GM13977 (cell line): Measurements from ENCODE around the gene CCDC182.

Source experiments
- DNase-seq: peaks from one replicate; pipeline ENCODE4 v3.0.0; 2012; ENCODE audit warnings: low spot score
- in situ Hi-C: fragments of 300-500 bp; cut with MboI; formaldehyde crosslinking; loops from one replicate; pipeline ENCODE4 v1.12.0; 2022; ENCODE audit warnings: low sequenced_read_pairs, low pct_unique_long_range_greater_than_20kb, mixed read lengths, inconsistent platforms; ENCODE audit not compliant: unreplicated experiment
- TF ChIP-seq, protein P1 (sequence below): IDR thresholded peaks from 2 replicates; pipeline ENCODE4 v1.5.1; 2012; ENCODE audit warnings: mild to moderate bottlenecking, control low read depth; ENCODE audit not compliant: insufficient read depth; ENCODE audit errors: extremely low read depth, missing control alignments

The CCDC182 gene

DNA sequence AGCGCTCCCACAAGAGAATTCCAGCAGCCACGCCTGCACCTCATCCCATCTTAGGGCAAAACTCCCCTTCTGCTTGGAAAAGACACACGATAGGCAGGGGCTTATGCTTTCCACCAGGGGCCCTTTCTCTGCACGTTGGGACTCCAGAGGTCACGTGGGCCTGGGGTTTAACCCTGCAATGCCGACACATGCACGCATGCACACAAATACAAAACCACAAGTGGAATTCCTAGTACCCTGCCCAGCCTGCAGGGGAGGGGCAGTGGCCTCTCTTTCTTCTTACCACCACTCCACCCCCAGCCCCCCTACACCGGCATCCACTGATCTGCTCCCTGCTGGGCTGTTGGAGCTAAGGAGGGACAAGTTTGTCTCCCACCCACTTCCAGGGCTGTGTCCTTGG lies 16.8 kb upstream of the CCDC182 start:
- no peak for DNase-seq
- TF ChIP-seq, protein P1, sequence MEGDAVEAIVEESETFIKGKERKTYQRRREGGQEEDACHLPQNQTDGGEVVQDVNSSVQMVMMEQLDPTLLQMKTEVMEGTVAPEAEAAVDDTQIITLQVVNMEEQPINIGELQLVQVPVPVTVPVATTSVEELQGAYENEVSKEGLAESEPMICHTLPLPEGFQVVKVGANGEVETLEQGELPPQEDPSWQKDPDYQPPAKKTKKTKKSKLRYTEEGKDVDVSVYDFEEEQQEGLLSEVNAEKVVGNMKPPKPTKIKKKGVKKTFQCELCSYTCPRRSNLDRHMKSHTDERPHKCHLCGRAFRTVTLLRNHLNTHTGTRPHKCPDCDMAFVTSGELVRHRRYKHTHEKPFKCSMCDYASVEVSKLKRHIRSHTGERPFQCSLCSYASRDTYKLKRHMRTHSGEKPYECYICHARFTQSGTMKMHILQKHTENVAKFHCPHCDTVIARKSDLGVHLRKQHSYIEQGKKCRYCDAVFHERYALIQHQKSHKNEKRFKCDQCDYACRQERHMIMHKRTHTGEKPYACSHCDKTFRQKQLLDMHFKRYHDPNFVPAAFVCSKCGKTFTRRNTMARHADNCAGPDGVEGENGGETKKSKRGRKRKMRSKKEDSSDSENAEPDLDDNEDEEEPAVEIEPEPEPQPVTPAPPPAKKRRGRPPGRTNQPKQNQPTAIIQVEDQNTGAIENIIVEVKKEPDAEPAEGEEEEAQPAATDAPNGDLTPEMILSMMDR: no peak
- in situ Hi-C loops: no loop called here

- in situ Hi-C loops: no loop called here
- DNase-seq: no peak
- TF ChIP-seq, protein P1: no peak
These were observed 14.9 kb upstream of the CCDC182 start for GRCh38 chr17:57760046-57760445.

DNA sequence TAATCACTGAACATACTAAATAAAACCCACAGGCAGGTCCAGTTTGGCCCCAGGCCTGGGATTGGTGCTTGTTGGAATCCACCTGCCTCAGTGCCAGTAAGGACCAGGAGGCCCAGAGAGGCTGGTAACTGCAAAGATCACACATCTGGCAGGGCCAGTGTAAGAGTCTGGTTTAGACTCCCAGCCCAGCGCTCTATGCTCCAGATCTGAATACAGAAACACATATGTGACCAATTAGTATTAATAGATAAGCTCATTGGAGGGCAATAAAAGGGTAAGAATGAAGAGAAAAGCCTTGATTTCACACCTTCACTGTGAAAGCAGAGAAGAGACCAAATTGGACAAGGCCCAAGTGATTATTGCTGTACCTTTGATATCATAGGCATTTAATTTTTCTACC lies 13.6 kb upstream of the CCDC182 start:
- in situ Hi-C loops: no loop called here
- TF ChIP-seq, protein P1: no peak
- DNase-seq: no peak

DNA sequence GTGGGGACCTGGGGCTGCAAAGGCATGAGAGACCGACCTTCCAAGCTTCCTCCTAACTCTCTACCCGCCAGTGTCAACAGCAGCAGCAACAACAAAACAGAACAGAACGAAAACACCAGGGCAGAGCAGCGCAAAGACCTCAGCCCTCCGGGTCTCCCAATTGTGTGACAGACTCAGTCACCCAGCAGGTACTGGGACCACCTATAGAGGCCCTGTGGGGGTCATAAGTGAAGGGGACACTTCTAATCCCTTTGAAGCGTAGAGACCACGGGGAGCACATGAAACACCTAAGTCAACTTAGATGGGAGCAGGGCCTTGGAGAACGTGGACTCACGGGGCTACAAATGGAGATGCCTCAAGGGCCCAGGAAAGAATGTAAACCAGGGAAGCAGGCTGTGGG lies 12.6 kb upstream of the CCDC182 start:
- in situ Hi-C loops: no loop called here
- TF ChIP-seq, protein P1: no peak
- no peak for DNase-seq

DNA sequence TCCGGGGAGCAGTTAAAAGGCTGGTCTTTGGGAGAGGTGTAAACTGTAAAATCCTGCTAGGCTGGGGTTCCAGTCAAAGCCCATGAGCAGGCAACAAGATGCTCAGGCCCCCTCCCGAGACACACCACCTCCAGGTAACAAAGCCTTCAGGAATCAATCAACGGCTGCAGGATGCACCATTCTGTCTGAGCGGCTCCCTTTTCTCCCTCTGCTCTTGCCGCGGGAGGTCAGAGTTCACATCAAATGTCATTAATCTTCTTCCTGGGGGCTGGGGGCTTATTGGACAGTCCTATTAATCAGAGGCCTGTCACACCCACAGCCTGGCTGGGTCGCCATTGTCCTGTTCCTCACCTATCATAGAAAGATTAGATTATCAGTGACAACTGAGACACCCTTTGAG lies 11.9 kb upstream of the CCDC182 start:
- no peak for DNase-seq
- in situ Hi-C loops: no loop called here
- TF ChIP-seq, protein P1: no peak

- no peak for DNase-seq
- TF ChIP-seq, protein P1: no peak
- in situ Hi-C loops: no loop called here
These were observed 10.5 kb upstream of the CCDC182 start for GRCh38 chr17:57755480-57756070.
